Posterior cingulate gyrus (tissue), 11 donors: ENCODE results near the gene EVC2.
"Not testable (repeated sequence)": the region's sequence is repeated elsewhere in the genome, so short reads cannot be mapped to it uniquely, and the experiment has no call there.

Source experiments
- DNase-seq, 10 donors: peaks; one replicate each; pipeline versions ENCODE4 v3.0.0 to v3.0.0-alpha.2; 2020 to 2021; ENCODE audit warnings: mixed read lengths in 3 of 10
- intact Hi-C: fragments of 100-400 bp; cut with DNase I; formaldehyde crosslinking; loops from one replicate; pipeline ENCODE4 v1.15.1; 2023

EVC2 gene

DNA sequence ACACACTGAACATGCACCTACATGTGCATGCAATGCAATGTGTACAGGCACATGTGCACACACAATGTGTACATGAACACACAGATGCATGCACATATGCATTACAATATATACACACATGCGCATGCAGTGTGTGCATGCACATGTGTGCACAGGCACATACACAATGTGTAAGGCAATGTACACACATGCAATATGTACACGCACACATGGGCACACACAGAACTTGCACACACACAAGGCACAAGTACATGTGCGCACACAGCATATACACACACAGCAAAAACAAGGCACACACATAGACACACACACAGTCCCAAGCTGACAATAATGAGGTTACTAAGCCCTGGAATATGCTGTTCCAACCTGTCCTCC is 76.3 kb downstream of the EVC2 start:
- no peak for DNase-seq
- intact Hi-C loops, result no loop called here

DNA sequence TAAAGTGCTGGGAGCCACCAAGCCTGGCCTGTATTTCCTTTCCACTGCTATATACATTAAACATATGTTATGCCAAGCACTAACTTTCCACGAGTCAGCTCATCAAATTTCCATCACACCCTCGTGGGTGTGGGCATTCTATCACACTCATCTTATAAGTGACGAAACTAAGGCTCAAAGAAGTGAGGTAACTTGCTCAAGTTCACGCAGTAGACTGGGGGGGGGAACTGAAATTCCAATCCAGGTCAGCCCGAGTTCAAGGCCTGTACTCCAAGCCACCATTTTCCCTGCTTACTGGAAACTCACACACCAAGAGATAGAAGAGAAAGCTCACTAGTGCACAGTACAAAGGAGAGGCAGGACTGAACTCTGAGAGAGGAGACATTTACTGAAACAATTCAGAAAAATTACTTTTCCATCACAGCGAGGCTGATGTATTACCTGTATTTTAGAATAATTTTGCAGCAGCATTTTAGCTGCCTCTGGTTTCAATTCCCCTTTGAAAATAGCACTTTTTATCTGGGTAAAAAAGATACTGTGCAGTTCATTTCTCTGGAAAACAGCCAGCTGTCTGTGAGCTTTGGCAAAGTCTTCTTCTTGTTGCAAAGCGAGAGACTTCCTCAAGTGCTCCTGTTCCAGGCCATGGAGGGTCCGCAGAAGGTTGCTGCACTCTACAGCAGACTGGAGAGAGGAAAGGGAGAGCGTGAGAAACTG is 76.8 kb downstream of the EVC2 start:
- intact Hi-C loops, result no loop called here
- no peak for DNase-seq

DNA sequence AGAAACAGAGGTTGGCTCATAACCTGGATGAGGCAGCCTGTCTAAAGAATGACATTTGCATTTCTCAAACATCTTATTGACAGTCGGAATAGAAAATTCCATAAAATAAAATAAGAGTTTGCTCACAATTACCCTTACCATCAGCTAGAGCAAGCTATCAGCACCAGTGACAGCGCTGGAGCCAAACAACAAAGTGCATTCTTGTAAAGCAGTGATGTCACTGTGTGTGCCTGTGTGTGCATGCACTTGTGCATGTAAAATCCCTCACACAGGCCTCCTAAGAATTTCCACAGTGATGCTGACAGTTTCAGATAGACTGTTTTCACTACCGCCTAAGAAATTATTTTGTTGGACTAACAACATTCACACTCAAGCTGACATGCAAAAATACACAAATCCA is 77.6 kb downstream of the EVC2 start:
- DNase-seq, result no peak
- intact Hi-C loops, result no loop called here

DNA sequence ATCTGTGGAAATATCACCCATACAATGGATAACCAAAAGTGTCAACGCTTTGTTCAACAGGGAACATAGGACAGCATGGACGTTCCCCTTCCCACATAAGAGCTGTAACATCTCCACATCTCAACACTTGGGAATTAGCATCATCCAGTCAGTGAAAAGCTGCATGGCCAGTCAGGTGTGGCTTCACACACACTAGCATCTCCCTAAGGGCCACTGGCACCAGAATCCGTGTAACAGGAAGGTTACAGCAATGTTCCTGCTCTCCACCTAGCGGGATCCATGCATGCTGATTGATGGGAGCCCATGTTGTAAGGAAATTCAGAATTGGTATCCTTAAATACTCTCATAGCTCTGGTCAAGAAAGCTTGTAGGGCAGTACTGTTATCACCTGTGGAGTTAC is 78.8 kb downstream of the EVC2 start:
- intact Hi-C loops, result no loop called here
- no peak for DNase-seq

DNA sequence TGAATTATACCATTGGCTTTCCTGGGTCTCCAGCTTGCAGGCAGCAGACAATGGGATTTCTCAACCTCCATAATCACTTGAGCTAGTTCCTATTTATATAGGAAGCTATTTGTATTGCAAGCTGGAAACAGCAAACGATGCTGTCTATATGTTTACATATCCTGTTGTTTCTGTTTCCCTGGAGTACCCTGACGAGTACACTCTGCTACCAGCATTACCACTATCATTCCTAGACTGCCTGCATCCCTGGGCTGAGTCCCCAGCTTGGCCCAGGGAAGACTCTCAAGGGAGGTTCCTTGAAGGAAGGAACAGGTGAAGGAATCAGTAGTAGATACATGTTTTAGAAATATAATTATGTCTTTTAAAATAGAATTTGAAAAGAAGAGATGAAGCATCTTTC is 81.4 kb downstream of the EVC2 start:
- no peak for DNase-seq
- intact Hi-C loops, result no loop called here

DNA sequence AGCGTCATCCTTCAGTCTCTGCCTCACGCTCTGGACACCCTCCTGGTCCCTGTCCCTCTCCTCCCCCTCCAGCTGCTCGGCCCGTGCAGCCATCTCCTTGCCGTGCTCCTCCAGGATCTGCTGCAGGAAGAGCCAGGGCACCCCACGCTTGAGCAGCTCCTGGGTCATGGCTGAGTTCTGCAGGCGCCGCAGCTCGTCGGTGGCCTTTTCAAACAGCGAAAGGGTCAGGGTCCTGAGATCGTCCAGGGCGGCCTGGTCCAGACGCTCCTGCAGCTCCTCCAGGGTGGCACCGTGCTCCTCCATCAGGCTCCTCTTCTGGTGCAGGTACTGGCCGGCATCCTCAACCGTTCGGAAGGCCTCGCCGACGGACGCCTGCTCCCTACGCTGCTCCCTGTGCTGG is 85.8 kb downstream of the EVC2 start:
- intact Hi-C loops, result no loop called here
- DNase-seq, result no peak

DNA sequence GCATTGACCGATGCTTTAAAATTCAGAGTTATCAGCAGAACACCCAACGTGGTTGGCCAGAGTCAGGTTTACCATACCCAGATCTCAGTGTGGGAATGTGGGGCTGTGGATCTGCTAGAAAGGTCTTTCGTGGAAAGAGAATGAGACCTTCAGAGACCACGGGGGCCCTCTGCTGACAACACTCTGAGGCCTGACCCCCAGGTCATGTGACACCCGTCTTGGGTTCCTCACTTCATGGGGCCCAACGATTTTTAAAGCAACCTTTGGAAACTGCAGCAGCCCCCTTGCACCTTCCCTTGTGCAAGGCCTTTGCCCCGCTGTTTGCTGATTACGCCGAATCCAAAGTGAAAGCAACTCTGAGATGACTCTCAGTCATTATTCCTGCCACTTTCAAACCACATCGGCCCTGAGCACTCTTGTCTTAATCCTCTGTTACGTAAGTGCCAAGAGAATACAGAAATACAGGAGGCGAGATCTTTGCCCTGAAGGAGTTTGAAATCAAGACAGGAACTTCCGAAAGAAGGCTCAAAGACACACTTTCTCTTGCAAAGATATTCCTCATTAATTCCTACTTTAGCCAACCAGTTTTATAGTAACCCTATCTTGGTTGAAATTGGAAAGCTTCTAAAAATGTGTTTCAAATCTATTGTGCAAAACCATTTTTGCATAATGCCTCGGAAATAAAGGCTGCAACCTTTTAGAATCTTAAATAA is 88.3 kb downstream of the EVC2 start:
- DNase-seq, result no peak
- intact Hi-C loops, result no loop called here

DNA sequence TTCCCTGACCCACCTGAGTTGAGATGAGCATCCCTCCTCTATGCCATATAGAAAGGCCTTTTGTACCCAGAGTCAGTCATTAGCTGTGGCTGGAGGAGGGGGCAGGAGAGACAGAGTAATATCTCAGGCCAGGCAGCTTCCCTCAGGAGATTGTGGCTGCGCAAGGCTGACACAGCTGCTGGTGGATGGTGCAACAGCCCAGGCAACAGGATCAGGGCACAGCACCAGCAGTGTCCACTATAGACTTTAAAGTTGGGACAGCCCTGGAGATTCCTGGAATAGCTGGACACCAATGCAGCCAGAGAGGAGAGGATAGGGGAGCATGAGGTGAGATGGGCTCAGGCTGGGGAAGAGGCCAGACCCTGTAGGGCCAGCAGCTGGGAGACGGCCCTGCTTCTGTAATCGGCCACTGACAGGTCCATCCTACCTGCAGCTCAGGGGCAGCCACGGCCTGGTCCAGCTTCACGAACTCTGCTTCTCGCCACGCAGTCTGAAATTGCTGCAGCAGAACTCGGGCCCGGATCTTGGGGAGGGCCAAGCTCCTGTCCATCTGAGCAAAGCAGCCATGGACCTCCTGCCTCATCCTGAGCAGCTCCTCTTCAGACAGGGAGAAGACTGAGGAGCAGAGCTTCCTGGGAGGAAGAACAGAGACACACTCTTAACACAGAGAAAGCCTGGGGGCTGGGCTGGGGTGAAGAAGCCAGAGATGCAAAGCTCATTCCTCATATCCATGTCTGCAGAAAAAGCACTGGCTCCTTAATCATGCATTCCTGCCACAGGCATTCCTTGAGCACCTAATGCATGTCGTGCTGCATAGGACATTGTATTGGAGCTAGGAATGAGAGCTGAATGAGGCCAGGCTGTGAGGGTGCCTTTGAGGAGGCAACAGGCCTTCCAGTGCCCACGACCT is 90.1 kb downstream of the EVC2 start:
- intact Hi-C loops, result no loop called here
- DNase-seq, result no peak

DNA sequence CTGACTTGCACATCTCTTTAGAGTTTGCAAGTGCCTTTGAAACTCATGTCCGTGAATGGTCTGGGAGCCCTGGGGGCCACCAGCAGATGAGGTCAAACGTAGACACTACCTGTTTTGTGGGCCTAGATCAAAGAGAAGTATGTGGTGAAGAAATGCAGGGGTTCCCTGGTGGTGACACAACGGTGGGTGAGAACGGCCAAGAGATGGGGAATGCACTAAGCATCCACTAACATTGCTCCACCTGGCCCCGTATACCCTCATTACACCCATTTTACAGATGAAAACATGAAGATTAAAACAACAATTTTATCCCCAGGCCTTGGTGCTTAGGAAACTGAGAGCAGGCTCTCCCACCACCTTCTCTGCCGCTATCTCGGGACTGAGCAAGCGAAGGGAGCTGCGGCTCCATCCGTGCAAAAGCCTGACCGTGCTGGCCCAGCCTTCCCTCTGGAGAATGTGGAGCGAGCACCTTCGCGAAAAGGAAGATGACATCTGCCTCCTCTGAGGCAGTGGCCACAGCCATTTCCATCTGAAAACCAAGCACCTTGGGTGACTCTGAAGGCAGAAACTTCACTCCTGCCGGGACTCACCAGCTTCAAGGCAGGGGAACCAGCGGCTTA is 91.9 kb downstream of the EVC2 start:
- intact Hi-C loops, result no loop called here
- no peak for DNase-seq

DNA sequence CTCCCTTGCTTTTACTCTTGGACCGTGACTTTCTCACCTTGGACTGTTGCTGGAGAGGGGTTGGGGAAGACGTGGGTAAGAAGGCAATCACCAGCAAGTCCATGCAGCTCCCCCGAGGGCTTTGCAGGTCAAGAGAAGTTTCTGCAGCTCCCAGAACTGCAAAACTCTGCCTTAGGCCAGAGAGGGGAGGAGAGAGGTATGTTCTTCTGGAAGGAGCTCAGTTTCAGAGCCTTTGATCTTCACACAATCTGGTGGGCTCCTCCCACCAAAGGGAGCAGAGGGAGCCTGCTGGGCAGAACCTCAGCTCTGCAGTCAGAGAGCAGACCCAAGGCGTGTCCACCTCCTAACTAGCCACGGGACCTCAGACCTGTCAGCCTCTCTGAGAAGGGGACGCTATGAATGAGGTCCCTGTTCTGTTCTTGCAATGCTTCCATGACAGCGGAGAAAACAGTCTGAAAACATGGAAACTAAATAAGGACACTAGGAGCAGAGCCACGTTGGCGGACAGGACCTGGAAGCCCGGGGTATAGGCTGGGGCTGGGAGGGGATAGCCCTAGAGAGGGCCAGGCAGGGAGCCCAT is 92.8 kb downstream of the EVC2 start:
- intact Hi-C loops, result no loop called here
- no peak for DNase-seq

DNA sequence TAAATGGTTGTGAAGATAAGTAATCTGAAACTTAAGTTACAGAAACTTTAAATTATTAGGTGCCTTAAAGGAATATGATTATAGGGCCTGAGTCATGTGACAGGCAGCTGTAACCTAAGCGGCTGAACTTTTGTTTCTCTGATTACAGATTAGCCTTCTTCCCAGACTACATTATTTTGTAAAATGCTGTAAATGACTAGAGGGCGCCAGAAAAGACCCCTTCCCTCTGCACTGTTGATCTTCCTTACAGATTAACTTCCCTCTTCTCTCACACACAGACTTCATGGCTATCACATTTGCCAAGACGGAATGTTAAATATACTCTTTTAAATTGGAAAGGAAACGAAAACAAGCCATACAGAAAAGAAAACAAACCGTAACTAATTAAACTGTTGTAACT is 96.6 kb downstream of the EVC2 start:
- intact Hi-C loops, result no loop called here
- no peak for DNase-seq

DNA sequence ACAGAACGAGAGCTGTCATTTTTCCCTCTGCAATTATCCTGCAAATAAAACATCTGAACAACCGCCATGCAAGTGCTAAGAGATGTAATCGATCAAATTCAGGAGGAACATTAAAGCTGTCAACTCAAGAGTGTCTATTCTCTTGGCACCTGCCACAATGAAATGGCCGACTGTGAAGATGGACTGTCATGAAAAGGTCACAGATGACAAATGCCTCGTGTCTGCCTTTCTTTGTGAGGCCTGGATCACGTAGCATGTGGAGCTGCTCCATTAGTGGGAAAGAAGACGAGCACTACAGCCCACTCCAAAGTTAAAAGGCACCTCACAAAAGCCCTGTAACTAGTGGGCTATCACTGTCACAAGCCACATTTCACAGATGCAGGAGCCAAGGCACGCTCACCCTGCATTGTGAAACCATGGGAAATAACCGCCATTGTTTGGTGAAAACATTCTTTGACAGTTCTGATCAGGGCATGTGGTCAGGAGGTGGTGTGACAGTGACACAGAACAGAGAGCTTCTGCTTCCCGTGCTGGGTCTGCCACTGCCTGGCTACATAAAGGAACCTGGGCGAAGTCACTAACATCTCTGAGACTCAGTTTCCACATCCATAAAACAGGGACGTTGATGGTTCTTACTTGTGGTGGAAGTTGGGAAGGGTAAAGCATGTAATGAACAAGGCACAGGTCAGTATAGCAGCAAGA is 98.9 kb downstream of the EVC2 start:
- intact Hi-C loops, result no loop called here

DNA sequence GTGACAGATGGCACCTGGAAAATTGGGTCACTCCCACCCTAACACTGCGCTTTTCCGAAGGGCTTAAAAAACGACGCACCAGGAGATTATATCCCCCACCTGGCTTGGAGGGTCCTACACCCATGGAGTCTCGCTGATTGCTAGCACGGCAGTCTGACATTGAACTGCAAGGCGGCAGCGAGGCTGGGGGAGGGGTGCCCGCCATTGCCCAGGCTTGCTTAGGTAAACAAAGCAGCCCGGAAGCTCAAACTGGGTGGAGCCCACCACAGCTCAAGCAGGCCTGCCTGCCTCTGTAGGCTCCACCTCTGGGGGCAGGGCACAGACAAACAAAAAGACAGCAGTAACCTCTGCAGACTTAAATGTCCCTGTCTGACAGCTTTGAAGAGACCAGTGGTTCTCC is 114.5 kb downstream of the EVC2 start:
- DNase-seq, intact Hi-C loops: not testable (repeated sequence)

More for the DNA sequence above, 98.9 kb downstream of the EVC2 start:
- no peak for DNase-seq

DNA sequence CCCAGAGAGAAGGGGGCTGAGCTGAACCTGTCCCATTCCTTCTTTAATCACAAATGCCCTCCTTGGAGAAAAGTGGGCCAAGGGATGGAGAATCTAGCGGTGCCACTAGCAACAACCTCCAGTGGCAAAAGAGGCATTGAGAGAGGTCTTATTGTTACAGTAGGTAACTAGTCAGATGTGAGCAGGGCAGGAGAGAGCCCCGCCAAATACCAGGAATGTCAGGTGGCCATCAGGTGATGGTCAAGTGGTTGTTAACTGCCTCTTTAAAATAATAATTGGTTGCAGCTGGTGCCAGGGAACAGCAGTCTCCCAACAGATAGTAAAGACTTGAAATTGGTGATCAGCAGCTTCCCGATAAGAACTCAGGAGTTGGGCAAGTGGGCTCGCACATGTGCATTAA is 116.1 kb downstream of the EVC2 start:
- DNase-seq, result no peak
- intact Hi-C loops, result no loop called here

DNA sequence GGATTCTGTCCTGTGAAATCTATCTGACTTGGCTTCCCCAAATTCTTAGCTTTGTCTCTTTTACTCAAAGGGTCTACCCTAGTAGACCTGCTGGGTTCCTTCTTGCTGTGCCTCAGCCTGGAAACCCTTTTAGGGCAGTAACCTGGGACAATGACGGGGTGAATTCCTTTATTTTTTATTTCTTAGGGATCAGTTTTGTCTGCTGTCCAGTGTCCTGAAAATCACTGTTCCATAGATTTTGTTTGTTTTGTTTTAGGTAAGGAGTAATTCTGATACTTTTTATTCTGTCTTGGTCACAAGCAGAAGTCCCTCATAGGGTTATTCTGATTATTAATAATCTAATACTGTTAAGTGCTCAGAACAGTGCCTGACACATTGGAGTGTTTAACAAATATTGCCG is 118.9 kb downstream of the EVC2 start:
- intact Hi-C loops, result no loop called here
- no peak for DNase-seq

DNA sequence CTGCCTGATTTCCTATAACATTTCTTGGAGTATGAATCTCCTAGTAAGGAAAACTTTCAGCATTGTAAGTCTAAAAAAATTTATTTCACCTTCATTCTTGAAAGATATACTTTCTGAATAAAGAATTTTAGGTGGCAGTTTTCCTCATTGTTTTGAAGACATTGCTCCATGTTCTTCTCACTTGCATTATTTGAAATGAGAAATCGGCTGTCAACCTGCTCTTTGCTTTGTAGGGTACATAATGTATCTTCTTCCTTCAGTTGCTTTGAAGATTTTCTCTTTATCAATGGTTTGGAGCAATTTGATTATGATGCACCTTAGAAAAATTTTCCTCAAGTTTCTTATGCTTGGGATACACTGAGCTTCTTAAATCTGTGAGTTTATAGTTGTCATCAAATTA is 120.3 kb downstream of the EVC2 start:
- no peak for DNase-seq
- intact Hi-C loops, result no loop called here

DNA sequence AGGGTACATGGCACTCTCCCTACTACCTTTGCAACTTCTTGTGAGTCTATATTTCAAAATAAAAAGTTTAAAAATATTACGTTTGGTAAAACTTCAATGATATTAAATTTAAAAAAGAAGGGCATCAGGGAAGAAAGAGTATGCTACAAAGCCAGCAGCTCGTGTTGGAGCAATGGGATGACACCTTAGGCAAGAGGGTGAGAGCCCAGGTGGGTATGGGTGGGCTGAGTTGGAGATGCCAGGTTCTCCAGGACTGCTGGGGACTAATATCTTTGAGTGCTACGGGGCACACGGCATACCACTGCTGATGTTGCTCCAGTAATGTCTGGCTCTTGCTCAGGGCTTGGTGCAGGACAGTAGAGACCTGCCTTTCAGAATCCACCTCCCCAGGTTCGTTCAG is 132.4 kb downstream of the EVC2 start:
- no peak for DNase-seq
- intact Hi-C loops, result no loop called here

DNA sequence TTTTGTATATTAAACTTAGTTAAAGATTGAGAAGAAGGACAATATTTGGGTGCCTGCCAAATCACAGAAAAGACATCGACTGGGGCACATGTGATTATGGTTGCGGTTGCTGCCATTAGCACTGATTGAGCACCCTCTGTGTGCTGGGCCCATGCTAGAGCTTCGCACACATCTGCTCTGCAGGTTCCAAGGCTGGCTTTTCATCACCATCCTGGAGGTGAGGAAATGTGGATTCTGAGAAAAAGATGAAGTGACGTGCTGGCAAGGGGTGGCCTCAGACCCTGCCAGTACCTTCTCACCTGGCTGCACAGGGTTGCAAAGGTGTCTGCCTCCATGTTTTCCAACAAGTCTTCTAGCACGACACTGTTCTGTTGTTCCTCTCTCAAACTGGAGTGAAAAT is 134.0 kb downstream of the EVC2 start:
- no peak for DNase-seq
- intact Hi-C loops, result no loop called here

DNA sequence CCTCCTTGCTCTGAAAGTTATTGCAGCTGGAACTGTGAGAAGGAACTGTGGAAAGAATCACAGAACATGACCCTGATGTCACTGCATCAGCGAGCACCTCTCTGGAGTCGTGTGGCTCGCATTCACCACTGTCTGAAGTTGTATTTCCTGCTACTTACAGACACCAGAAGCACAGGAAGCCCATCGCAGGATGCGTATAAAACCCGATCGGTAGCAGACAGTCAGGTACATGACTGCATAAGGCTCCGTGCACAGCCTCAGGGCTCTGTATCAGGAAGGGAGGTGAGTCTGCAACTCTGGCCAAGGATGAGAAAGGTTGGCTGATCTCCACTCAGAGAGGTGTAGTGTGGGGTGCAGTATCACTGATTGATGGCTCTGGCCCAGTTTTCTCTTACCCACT is 134.4 kb downstream of the EVC2 start:
- no peak for DNase-seq
- intact Hi-C loops, result no loop called here

DNA sequence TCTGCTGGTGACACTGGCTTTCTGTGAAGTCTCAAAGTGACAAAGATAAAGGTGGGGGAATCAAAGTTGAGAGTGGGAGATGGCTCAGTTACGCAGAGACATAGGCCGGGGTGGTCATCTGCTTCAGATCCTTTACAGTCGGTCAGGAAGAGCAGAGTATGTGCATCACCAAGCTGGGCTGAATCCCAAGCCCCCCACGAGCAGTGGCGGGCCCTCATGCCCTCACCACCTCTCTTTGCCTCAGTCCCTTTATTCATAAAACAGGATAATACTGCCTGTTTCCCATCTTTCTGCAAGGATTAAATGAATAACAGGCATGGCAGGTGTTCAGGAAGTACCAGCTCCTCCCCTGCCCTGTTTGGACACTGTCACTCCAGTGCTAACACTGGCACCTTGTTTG is 135.6 kb downstream of the EVC2 start:
- no peak for DNase-seq
- intact Hi-C loops, result no loop called here
